AML-193 (cell line): ENCODE measurements around the gene ACTA2.
A peak's percentile ranks its signal among the peaks of the same experiment; 100 is the strongest.
"Not testable (repeated sequence)": the region's sequence is repeated elsewhere in the genome, so short reads cannot be mapped to it uniquely, and the experiment has no call there.

ENCODE experiments used
- DNase-seq, 2 experiments: peaks; one replicate each; lab custom pipeline; 2025; lab: John Stamatoyannopoulos, UW

The ACTA2 gene

DNA sequence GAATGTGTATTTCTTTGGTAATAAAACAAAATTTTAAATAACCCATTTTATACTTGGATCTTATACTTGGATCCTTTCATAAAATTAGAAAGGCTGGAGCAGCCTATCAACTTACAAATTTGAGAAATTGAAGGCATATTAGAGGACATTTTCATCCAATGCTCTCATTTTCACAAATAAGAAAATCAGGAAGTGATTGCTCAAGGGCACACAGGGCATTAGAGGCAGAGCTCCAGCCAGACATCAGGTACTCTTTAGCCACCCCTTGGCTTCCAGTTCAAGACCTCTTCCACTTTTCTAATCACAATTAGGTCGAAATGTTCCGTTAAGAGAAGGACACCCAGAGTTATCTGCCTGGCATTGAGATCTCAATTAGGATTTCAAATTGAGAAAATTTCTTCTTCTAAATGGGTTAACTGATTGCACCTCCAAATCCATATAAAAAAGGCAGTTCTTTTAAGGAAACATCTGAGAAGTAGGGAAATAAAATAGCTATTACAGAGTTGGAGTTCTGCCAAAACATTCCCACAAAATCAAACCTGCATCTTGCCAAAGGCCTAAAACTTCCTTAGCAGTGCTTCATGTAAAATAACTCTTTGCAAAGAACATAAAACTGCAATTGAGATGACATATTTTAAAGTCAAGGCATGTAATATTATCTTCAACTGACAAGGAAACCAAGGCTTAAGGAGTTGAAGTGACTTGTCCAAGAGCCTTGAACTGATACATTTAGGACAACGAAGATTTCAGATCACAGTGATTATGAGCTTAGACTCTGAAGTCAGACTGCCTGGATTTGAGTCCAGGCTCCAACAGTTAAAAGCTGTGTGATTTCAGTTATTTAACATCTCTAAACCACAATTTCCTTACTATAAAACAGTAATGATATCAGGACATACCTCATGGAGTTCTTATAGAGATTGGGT lies 2.4 kb downstream of the ACTA2 start:
- DNase-seq = peak in 1 of 2 experiments; percentile 23

- DNase-seq = no peak
These were observed 3.5 kb downstream of the ACTA2 start for GRCh38 chr10:88949051-88949450.

DNA sequence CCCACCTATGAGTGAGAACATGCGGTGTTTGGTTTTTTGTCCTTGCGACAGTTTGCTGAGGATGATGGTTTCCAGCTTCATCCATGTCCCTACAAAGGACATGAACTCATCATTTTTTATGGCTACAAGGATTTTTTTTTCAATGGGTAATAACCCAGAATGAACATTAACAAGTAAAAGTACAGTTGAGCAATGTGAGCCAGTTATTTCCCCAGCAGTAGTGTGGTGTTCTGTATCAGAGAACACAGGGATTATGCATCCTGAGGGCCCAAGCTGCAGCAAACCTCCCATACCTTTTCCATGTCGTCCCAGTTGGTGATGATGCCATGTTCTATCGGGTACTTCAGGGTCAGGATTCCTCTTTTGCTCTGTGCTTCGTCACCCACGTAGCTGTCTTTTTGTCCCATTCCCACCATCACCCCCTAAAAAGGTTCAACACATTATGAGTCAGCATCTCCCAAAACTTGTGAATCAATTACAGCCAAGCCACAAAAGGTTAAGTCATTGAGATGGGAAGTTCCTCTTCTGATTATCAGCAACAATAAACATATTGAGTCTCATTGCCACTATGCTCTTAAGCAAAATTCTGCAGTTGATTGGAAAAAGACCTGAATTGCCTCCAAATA lies 5.5 kb downstream of the ACTA2 start:
- no peak for DNase-seq

DNA sequence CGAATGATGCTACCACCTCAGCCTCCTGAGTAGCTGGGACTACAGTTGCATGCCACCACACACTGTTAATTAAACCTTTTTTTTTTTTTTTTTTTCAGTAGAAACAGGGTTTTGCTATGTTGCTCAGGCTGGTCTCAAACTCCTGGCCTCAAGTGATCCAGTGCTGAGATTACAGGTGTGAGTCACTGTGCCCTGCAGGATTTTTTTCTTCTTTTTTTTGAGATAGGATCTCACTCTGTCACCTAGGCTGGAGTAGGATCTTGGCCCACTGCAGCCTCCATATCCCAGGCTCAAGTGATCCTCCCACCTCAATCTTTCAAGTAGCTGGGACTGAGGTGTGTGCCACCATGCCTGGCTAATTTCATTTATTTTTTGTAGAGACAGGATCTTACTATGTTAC lies 6.4 kb downstream of the ACTA2 start:
- no peak for DNase-seq

DNA sequence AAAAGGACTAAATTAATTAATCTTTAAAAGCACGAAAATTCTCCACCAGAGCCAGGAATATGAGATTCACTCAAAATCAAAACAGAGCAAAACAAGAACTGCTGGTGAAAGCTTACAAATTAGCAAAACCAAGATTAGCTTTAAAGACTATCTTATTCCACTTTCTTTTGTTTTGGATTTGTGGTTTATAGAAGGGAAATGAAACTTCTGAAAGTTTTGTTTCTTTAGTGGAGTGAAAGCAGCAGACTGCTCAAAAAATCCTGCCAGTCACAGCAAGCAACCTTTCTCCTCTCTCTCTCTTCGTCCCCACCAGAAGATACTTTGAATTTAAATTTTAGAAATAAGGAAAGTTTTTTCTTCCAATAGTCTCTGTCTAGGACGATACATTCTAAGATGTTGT lies 7.8 kb downstream of the ACTA2 start:
- DNase-seq = no peak

DNA sequence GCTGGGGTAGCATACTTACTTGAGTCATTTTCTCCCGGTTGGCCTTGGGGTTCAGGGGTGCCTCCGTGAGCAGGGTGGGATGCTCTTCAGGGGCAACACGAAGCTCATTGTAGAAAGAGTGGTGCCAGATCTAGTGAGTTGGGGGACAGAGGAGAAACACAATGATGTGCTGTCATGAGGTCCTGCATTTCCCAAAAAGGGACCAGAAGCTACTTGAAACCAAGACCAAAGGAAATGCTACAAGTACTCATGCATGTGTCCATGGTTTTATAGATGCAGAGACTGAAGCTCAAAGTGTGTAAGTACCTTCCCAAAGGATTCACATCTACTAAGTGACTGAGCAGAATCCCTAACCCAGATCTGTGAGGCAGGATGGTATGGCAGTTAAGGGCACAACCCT lies 8.8 kb downstream of the ACTA2 start:
- no peak for DNase-seq

DNA sequence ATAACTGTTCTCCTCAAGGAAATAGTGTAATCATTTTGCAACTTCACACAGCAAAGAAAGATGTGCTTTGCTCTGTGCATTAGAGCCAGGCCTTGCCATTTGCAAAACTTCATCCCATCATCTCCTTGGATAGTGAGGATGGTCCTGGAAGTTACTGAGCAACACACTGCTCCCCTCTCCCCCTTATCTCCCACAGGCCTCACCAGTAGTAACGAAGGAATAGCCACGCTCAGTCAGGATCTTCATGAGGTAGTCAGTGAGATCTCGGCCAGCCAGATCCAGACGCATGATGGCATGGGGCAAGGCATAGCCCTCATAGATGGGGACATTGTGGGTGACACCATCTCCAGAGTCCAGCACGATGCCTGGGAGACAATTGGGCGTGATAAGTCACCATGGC lies 11.5 kb downstream of the ACTA2 start:
- no peak for DNase-seq

- DNase-seq = no peak
These were observed 13.6 kb downstream of the ACTA2 start for GRCh38 chr10:88938938-88939337.

DNA sequence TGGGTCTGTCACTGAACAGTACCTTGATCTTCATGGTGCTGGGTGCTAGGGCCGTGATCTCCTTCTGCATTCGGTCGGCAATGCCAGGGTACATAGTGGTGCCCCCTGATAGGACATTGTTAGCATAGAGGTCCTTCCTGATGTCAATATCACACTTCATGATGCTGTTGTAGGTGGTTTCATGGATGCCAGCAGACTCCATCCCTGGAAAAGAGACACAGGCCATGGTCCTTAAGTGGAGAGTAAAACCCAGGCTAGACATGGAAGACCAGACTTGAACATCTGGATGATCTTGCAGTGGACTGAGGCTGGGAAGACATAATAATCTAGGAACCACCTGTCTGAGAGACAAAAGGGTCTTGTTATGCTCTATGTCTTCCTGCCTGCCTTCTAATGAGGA lies 14.5 kb downstream of the ACTA2 start:
- no peak for DNase-seq

- no peak for DNase-seq
These were observed 15.9 kb downstream of the ACTA2 start for GRCh38 chr10:88936656-88937055.

- peak; percentile 75 to 77 for DNase-seq
These were observed 17.5 kb downstream of the ACTA2 start for GRCh38 chr10:88934900-88935672.

GRCh38 chr10:88933564-88933963 lies 19.0 kb downstream of the ACTA2 start:
- DNase-seq = no peak

- peak; percentile 73 to 77 for DNase-seq
These were observed 19.9 kb downstream of the ACTA2 start for GRCh38 chr10:88932539-88933256.

GRCh38 chr10:88932029-88932428 lies 20.5 kb downstream of the ACTA2 start:
- DNase-seq = not testable (repeated sequence)

- no peak for DNase-seq
These were observed 21.0 kb downstream of the ACTA2 start for GRCh38 chr10:88931548-88931947.

GRCh38 chr10:88928254-88928653 lies 24.3 kb downstream of the ACTA2 start:
- DNase-seq = no peak

DNA sequence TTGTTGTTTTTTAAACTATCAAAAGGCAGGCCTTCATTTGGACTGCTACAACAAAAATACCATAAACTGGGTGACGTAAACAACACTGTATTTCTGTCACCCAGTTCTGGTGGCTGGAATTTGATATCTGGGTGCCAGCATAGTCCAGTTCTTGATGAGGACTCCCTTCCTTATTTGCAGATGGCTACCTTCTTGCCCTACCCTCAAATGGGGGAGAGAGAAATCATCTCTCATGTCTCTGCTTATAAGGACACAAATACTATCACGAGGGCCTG lies 25.2 kb downstream of the ACTA2 start:
- DNase-seq = no peak

DNA sequence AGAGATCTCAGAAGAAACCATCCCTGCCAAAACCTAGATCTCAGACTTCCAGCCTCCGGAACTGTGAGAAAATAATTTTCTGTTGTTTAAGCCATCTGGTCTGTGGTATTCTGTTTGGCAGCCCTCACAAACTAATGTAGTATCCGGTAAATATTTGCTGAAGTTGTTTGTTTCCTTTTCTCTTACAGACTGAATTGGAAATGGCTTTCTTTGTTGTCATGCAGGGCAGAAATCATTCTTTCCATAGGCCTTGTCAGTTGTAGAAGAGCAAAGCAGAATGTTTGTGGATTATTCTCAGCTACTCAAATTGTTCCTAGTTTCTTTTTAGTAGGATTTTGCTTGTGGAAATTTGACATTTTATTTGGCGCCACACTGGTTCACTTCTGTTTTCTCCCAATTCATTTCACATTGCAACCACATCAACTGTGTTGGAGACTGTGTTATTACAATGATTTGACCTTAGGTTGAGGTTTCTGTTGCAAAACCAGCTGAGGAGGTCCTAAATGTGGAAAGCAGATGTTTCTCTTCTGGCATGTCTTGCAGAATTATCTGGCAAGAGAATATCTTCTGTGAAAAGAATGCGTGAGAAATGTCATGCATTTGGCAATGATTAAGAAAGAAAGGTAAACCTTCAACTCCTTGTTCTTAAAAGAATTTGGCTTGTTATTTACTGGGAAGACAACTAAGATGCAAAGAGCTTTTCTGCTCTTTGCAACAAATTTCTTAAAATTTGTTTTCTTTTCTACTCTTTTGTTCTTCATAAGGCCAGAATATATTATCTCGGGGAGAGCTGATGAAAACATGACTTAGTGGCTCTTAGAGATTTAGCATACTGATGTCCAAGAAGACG lies 25.8 kb downstream of the ACTA2 start:
- peak; percentile 61 to 66 for DNase-seq

- no peak for DNase-seq
These were observed 29.1 kb downstream of the ACTA2 start for GRCh38 chr10:88923520-88923919.

- DNase-seq = no peak
These were observed 30.5 kb downstream of the ACTA2 start for GRCh38 chr10:88922041-88922440.

DNA sequence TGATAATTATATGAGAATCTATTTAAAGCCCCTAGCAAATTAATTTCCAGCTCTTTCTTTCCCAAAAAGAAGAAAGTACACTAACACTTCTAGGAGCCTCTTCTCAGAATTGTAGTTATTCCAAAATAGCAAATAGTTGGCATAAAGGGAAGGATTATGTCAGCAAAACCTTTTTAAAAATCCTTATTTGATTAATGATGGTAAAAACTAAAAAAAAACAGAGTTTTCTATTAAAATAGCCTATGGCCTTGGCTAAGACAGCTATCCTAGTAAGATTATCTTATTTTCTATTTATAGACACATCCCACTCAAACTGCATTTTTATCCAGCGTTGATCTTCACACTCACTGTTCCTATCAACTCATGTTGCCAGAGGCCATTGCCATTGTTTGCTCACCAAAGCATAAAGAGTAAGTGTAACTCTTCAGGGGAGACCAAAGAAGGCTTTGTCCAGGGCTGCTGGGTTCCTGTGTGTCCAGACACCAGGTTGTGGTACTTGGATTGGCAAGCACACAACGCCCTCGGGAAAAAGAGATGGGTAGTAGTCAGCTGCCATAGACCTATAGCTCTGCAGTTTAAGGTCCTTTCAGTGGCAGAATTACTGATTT lies 31.5 kb downstream of the ACTA2 start:
- no peak for DNase-seq
